Hepatocyte (in vitro differentiated cells): ENCODE results near the gene BORCS6. TPM values are rescaled to one million over a fixed set of nuclear protein-coding genes. Genes with fewer than 3 reads are reported as not detected.

Experiments used
- DNase-seq: peaks from one replicate; pipeline ENCODE4 v3.0.0-alpha.2; 2016; ENCODE audit warnings: low spot score
- H2AFZ ChIP-seq: fragments of 200-600 bp; sonication (generic); 2 replicates; pipeline ENCODE4 v1.6.0; 2016; ENCODE audit warnings: antibody characterized with exemption, mild to moderate bottlenecking
- H3K27ac ChIP-seq: fragments of 200-600 bp; sonication (generic); 2 replicates; pipeline ENCODE4 v1.5.1; 2016; ENCODE audit warnings: mild to moderate bottlenecking
- H3K27me3 ChIP-seq: fragments of 200-600 bp; sonication (generic); 2 replicates; pipeline ENCODE4 v1.6.1; 2016
- H3K36me3 ChIP-seq: fragments of 200-600 bp; sonication (generic); replicated peaks from 2 replicates; pipeline ENCODE4 v1.5.1; 2016; ENCODE audit warnings: low read depth; ENCODE audit not compliant: insufficient read depth
- H3K4me1 ChIP-seq: fragments of 200-600 bp; sonication (generic); 2 replicates; pipeline ENCODE4 v1.5.1; 2016; ENCODE audit warnings: mild to moderate bottlenecking, moderate library complexity; ENCODE audit not compliant: insufficient read depth
- H3K4me2 ChIP-seq: fragments of 200-600 bp; sonication (generic); 2 replicates; pipeline ENCODE4 v1.6.0; 2016
- H3K4me3 ChIP-seq: fragments of 200-600 bp; sonication (generic); 2 replicates; pipeline ENCODE4 v1.5.1; 2016; ENCODE audit warnings: mild to moderate bottlenecking
- H3K79me2 ChIP-seq: fragments of 200-600 bp; sonication (generic); 2 replicates; pipeline ENCODE4 v1.6.0; 2017; ENCODE audit warnings: mild to moderate bottlenecking
- H3K9me2 ChIP-seq: fragments of 200-600 bp; sonication (generic); replicated peaks from 2 replicates; pipeline ENCODE4 v1.6.0; 2017; ENCODE audit warnings: mild to moderate bottlenecking; ENCODE audit not compliant: insufficient read depth
- H3K9me3 ChIP-seq: fragments of 200-600 bp; sonication (generic); 2 replicates; pipeline ENCODE4 v1.5.1; 2016; ENCODE audit warnings: low read depth, mild to moderate bottlenecking
- H4K20me1 ChIP-seq: fragments of 200-600 bp; sonication (generic); 2 replicates; pipeline ENCODE4 v1.6.0; 2016; ENCODE audit warnings: mild to moderate bottlenecking; ENCODE audit not compliant: insufficient read depth, poor library complexity, severe bottlenecking
- EZH2 ChIP-seq: fragments of 200-600 bp; sonication (generic); IDR thresholded peaks from 2 replicates; pipeline ENCODE4 v1.6.1; 2016; ENCODE audit warnings: antibody characterized with exemption, mild to moderate bottlenecking, borderline replicate concordance
- EZH2phosphoT487 ChIP-seq: fragments of 200-600 bp; sonication (generic); IDR thresholded peaks from one replicate; pipeline ENCODE4 v1.6.1; 2018; ENCODE audit warnings: antibody characterized with exemption, mild to moderate bottlenecking, low read depth, moderate library complexity; ENCODE audit not compliant: unreplicated experiment, severe bottlenecking
- WGBS: methylation state at CpG from one replicate; pipeline ENCODE4 v1.1.6; 2016; ENCODE audit warnings: low lambda C conversion rate; ENCODE audit errors: missing lambda C conversion rate; 5-methylcytosine and 5-hydroxymethylcytosine counted together
- microRNA counts: library from miRNA; unstranded; fragments of <30 nt; microRNA quantifications from one replicate; lab custom pipeline; 2017
- microRNA-seq: library from miRNA; unstranded; fragments of <30 nt; microRNA quantifications from one replicate; pipeline ENCODE4, GENCODE V29; 2017
- polyA plus RNA-seq: library from polyadenylated mRNA; unstranded; fragments of >200 nt; fragmentation: Nextera tagmentation; extraction: Ambion mirVana; gene quantifications from 2 replicates; pipeline ENCODE4 v1.2.1, GENCODE V29; 2016
- total RNA-seq: library from RNA; depleted of rRNA; stranded (reverse); fragments of >200 nt; gene quantifications from 2 replicates; pipeline ENCODE4 v1.2.3, GENCODE V29; 2014
- TF ChIP-seq, protein P1 (sequence below): fragments of 200-600 bp; sonication (generic); IDR thresholded peaks from 2 replicates; pipeline ENCODE4 v1.5.1; 2016; ENCODE audit warnings: antibody characterized with exemption, mild to moderate bottlenecking; ENCODE audit not compliant: poor library complexity

BORCS6 gene
- total and polyA plus RNA-seq, 2 experiments from 2014 or later = 9.4 to 10.2 TPM

DNA sequence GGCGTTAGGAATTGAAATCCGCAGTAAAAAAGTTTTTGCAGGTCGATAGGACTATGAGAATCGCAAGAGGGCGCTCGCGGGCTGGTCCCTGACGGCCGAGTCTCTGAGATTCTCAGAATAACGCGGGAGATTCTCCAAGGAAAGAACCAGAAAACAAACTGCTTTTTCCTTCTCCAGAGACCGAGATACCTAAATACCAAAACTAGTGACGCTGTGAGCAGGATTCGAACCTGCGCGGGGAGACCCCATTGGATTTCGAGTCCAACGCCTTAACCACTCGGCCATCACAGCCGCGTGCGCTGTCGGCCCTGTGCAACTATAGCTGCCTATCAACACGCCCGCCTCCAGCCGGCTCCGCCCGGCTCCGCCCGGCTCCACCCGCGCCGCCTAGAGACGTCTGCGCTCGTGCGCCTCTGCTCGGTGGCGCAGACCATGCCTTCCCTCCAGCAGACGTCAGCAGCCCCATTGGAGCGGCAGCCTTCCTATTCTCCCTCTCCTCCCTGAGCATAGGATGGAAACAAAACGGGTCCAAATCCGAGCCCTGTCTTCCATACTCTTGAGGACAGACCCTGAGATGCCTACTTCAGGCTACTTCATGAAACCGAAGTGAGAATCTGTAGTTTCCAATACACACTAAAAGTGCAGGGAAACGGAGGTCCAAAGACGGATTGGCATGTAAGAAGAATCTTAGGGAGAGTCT is 51.2 kb downstream of the BORCS6 start:
- peak overlapping the region; percentile 78 for H3K4me2 ChIP-seq

DNA sequence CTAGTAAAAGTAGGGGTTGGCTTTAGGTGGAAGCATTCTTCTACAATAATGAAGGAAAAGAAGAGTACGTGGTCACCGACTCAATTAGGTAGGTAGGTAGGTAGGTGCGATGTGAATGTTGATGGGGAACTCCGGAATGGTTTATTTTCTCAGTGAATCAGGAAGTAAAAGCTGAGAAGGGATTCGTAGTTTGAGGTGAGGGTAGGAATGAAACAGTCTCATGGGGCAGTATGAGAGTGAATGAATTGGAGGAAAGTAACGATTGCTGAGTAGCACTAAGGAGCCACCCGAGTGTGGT is 51.7 kb downstream of the BORCS6 start:
- TF ChIP-seq, protein P1, sequence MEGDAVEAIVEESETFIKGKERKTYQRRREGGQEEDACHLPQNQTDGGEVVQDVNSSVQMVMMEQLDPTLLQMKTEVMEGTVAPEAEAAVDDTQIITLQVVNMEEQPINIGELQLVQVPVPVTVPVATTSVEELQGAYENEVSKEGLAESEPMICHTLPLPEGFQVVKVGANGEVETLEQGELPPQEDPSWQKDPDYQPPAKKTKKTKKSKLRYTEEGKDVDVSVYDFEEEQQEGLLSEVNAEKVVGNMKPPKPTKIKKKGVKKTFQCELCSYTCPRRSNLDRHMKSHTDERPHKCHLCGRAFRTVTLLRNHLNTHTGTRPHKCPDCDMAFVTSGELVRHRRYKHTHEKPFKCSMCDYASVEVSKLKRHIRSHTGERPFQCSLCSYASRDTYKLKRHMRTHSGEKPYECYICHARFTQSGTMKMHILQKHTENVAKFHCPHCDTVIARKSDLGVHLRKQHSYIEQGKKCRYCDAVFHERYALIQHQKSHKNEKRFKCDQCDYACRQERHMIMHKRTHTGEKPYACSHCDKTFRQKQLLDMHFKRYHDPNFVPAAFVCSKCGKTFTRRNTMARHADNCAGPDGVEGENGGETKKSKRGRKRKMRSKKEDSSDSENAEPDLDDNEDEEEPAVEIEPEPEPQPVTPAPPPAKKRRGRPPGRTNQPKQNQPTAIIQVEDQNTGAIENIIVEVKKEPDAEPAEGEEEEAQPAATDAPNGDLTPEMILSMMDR = no peak
- TF ChIP-seq EZH2 (no peak), EZH2phosphoT487 (no peak)
- no peaks in the 10 kb centered on the region for H3K36me3 ChIP-seq

More for the DNA sequence above, 51.2 kb downstream of the BORCS6 start:
- no peaks in the 10 kb centered on the region for H3K27me3 ChIP-seq
- peak overlapping the region; percentile 16 for H3K4me3 ChIP-seq
- peak overlapping the region; percentile 97 for H3K27ac ChIP-seq
- TF ChIP-seq, protein P1 = peak; percentile 91
- TF ChIP-seq EZH2 (no peak), EZH2phosphoT487 (no peak)
- peaks cover 21% of the 10 kb centered on the region for H4K20me1 ChIP-seq
- no peaks in the 10 kb centered on the region for H3K9me2 ChIP-seq
- peaks cover 8% of the 10 kb centered on the region for H3K4me1 ChIP-seq
- no peaks in the 10 kb centered on the region for H3K79me2 ChIP-seq
- H2AFZ ChIP-seq = no peak overlapping the region
- H3K36me3 ChIP-seq = no peaks in the 10 kb centered on the region
- WGBS = 2% methylated on average over 45 of the region's 46 CpGs
- no peaks in the 10 kb centered on the region for H3K9me3 ChIP-seq
- DNase-seq = peak; percentile 97

More for the DNA sequence above, 51.7 kb downstream of the BORCS6 start:
- H3K4me3 ChIP-seq = peak overlapping the region; percentile 9
- WGBS = under 1% methylated on average over 7 of the region's 7 CpGs
- H3K9me3 ChIP-seq = no peaks in the 10 kb centered on the region
- peak overlapping the region; percentile 77 for H3K4me2 ChIP-seq
- no peak for DNase-seq
- no peaks in the 10 kb centered on the region for H3K79me2 ChIP-seq
- H3K9me2 ChIP-seq = no peaks in the 10 kb centered on the region
- peak overlapping the region; percentile 28 for H2AFZ ChIP-seq
- peak overlapping the region; percentile 97 for H3K27ac ChIP-seq
- peaks cover 8% of the 10 kb centered on the region for H3K4me1 ChIP-seq
- no peaks in the 10 kb centered on the region for H3K27me3 ChIP-seq
- peaks cover 20% of the 10 kb centered on the region for H4K20me1 ChIP-seq

MicroRNA genes within 50 kb of the gene (microRNA counts, 767-probe panel; counts per million panel counts)
- not detected for microRNA hsa-miR-4521 (lab: Ali Mortazavi, UCI)

Small RNA genes lying within 50 kb of the gene (microRNA-seq; reads per million reads assigned to microRNA genes)
- gene MIR4521 (4.9 reads per million, percentile 8 among the genes with 10 or more reads in this experiment), gene MIR6883 (not detected)

Other genes starting within 250 kb of the BORCS6 start
- gene GUCY2D, start 187.6 kb downstream of the BORCS6 start, total RNA-seq = not detected in 2 replicates
- 1.6 and 1.9 TPM in 2 replicates for gene GUCY2D, start 187.6 kb downstream of the BORCS6 start, polyA plus RNA-seq
- 5.7 and 6.7 TPM in 2 replicates for gene ALOX15B, start 151.1 kb downstream of the BORCS6 start, total RNA-seq
- 26.0 and 26.1 TPM in 2 replicates for gene ALOX15B, start 151.1 kb downstream of the BORCS6 start, polyA plus RNA-seq
- 0.52 and 2.0 TPM in 2 replicates for gene ALOX12B, start 102.5 kb downstream of the BORCS6 start, total RNA-seq
- gene ALOX12B, start 102.5 kb downstream of the BORCS6 start, polyA plus RNA-seq = 0.22 and 1.8 TPM in 2 replicates
- 0.48 and 0.77 TPM in 2 replicates for gene ALOXE3, start 71.7 kb downstream of the BORCS6 start, total RNA-seq
- 1.5 and 2.6 TPM in 2 replicates for gene ALOXE3, start 71.7 kb downstream of the BORCS6 start, polyA plus RNA-seq
- gene HES7, start 66.1 kb downstream of the BORCS6 start, total RNA-seq = not detected in 2 replicates
- gene HES7, start 66.1 kb downstream of the BORCS6 start, polyA plus RNA-seq = not detected in 2 replicates
- 35.3 and 36.5 TPM in 2 replicates for gene PER1, start 37.8 kb downstream of the BORCS6 start, total RNA-seq
- 107 and 143 TPM in 2 replicates for gene PER1, start 37.8 kb downstream of the BORCS6 start, polyA plus RNA-seq
- 8.2 and 8.5 TPM in 2 replicates for gene VAMP2, start 27.2 kb downstream of the BORCS6 start, total RNA-seq
- gene VAMP2, start 27.2 kb downstream of the BORCS6 start, polyA plus RNA-seq = 44.6 and 85.7 TPM in 2 replicates
- 21.1 and 25.3 TPM in 2 replicates for gene TMEM107, start 13.8 kb downstream of the BORCS6 start, total RNA-seq
- 12.8 and 13.6 TPM in 2 replicates for gene TMEM107, start 13.8 kb downstream of the BORCS6 start, polyA plus RNA-seq
- gene AURKB, start 20.4 kb upstream of the BORCS6 start, total RNA-seq = 9.3 and 9.9 TPM in 2 replicates
- 25.3 and 27.5 TPM in 2 replicates for gene AURKB, start 20.4 kb upstream of the BORCS6 start, polyA plus RNA-seq
- gene CTC1, start 57.9 kb upstream of the BORCS6 start, total RNA-seq = 6.3 and 11.4 TPM in 2 replicates
- gene CTC1, start 57.9 kb upstream of the BORCS6 start, polyA plus RNA-seq = 17.2 and 19.4 TPM in 2 replicates
- gene PFAS, start 59.1 kb upstream of the BORCS6 start, total RNA-seq = 10.5 and 18.8 TPM in 2 replicates
- gene PFAS, start 59.1 kb upstream of the BORCS6 start, polyA plus RNA-seq = 13.6 and 16.1 TPM in 2 replicates
- 7.9 and 17.6 TPM in 2 replicates for gene RANGRF, start 98.5 kb upstream of the BORCS6 start, total RNA-seq
- gene RANGRF, start 98.5 kb upstream of the BORCS6 start, polyA plus RNA-seq = 41.9 and 42.5 TPM in 2 replicates
- 0.52 and 1.6 TPM in 2 replicates for gene SLC25A35, start 105.2 kb upstream of the BORCS6 start, total RNA-seq
- gene SLC25A35, start 105.2 kb upstream of the BORCS6 start, polyA plus RNA-seq = 1.9 and 3.0 TPM in 2 replicates
- 0.03 and 0.12 TPM in 2 replicates for gene ARHGEF15, start 120.1 kb upstream of the BORCS6 start, total RNA-seq
- 0.32 TPM in 1 of 2 replicates, not detected in the other for gene ARHGEF15, start 120.1 kb upstream of the BORCS6 start, polyA plus RNA-seq
- gene ODF4, start 149.7 kb upstream of the BORCS6 start, total RNA-seq = not detected in 2 replicates
- gene ODF4, start 149.7 kb upstream of the BORCS6 start, polyA plus RNA-seq = not detected in 2 replicates
- 3,628 and 3,816 TPM in 2 replicates for gene RPL26, start 193.0 kb upstream of the BORCS6 start, total RNA-seq
- gene RPL26, start 193.0 kb upstream of the BORCS6 start, polyA plus RNA-seq = 403 and 411 TPM in 2 replicates
- not detected in 2 replicates for gene RNF222, start 207.6 kb upstream of the BORCS6 start, total RNA-seq
- gene RNF222, start 207.6 kb upstream of the BORCS6 start, polyA plus RNA-seq = not detected in 2 replicates
- 60.7 and 66.3 TPM in 2 replicates for gene NDEL1, start 245.7 kb upstream of the BORCS6 start, total RNA-seq
- gene NDEL1, start 245.7 kb upstream of the BORCS6 start, polyA plus RNA-seq = 46.1 and 51.1 TPM in 2 replicates